H1 (cell line): ENCODE data around the gene ASRGL1. TPM values are rescaled to one million over a fixed set of nuclear protein-coding genes. Genes with fewer than 3 reads are reported as not detected.

ENCODE experiments used
- BCL11A ChIP-seq, 2 experiments: IDR thresholded peaks; one replicate each; pipeline ENCODE4 v1.6.1; 2011; ENCODE audit warnings: low read depth in 2 of 2, low read length in 2 of 2, mild to moderate bottlenecking in 2 of 2
- CHD7 ChIP-seq: fragments of 300-600 bp; sonication (generic); IDR thresholded peaks from 2 replicates; pipeline ENCODE4 v1.7.1; 2012; ENCODE audit warnings: low read length, moderate library complexity, mild to moderate bottlenecking, inconsistent platforms; ENCODE audit not compliant: insufficient replicate concordance
- FOSL1 ChIP-seq: IDR thresholded peaks from 2 replicates; pipeline ENCODE4 v1.6.1; 2011; ENCODE audit warnings: mild to moderate bottlenecking, low read depth, low read length, moderate library complexity; ENCODE audit not compliant: insufficient read depth
- POLR2AphosphoS5 ChIP-seq: IDR thresholded peaks from 2 replicates; pipeline ENCODE4 v1.6.1; 2011; ENCODE audit warnings: low read depth, low read length
- SAP30 ChIP-seq: fragments of 300-600 bp; sonication (generic); IDR thresholded peaks from 2 replicates; pipeline ENCODE4 v1.7.1; 2012; ENCODE audit warnings: low read length, moderate library complexity, mild to moderate bottlenecking, inconsistent platforms; ENCODE audit not compliant: insufficient read depth, insufficient replicate concordance
- SIN3A ChIP-seq, 2 experiments: IDR thresholded peaks in 1 of 2; conservative IDR thresholded peaks in 1 of 2; 2 replicates each; pipeline ENCODE4 v1.6.1; 2011 to 2012; ENCODE audit warnings: low read length in 2 of 2, improper control_type of control experiment in 1 of 2, low read depth in 1 of 2, mild to moderate bottlenecking in 1 of 2
- SP1 ChIP-seq: IDR thresholded peaks from 2 replicates; pipeline ENCODE4 v1.6.1; 2011; ENCODE audit warnings: low read depth, low read length
- polyA plus RNA-seq, 7 experiments: library from polyadenylated mRNA; depleted of rRNA in 3 of 7; stranded (reverse) in 5 of 7; unstranded in 2 of 7; fragments of >200 nt in 5 of 7; fragments of 200-250 nt in 2 of 7; gene quantifications; 1 replicate in 5 of 7; 2 replicates in 1 of 7; 4 replicates in 1 of 7; pipeline versions ENCODE4 v1.2.1 to v1.2.3, GENCODE V29; 2011 to 2013; ENCODE audit warnings: missing spikeins in 2 of 7, mixed read lengths in 2 of 7
- total RNA-seq: library from RNA; stranded (reverse); fragmentation: NEBNext Ultra II Directional; extraction: Animal tissue kit (Norgen Biotek cat#: 25700); gene quantifications from 2 replicates; pipeline ENCODE4 v1.2.1, GENCODE V29; 2021
- TF ChIP-seq, protein P1 (sequence below): IDR thresholded peaks from 2 replicates; pipeline ENCODE4 v1.6.1; 2012; ENCODE audit warnings: inconsistent platforms

Gene ASRGL1
- total and polyA plus RNA-seq, 2 of the 8 experiments (the other 6 are each of a cell fraction or from before 2014, with no cell fraction given) = 19.9 to 23.5 TPM

- TF ChIP-seq CHD7 (no peak), SP1 (no peak), FOSL1 (no peak), BCL11A (IDR thresholded peaks at IDR 0.05; ENCODE audit: low read depth in 2 of 2, low read length in 2 of 2) (no peak), SAP30 (no peak), POLR2AphosphoS5 (no peak), SIN3A (conservative IDR thresholded peaks at IDR 0.05 in 1 of 2, IDR thresholded peaks at IDR 0.05 in 1 of 2; ENCODE audit: low read depth in 1 of 2, low read length in 2 of 2) (no peak)
- TF ChIP-seq, protein P1, sequence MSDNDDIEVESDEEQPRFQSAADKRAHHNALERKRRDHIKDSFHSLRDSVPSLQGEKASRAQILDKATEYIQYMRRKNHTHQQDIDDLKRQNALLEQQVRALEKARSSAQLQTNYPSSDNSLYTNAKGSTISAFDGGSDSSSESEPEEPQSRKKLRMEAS = no peak
- TF ChIP-seq, all 59 proteins: peak for 0
Observed at GRCh38 chr11:62432695-62433094, 95.4 kb downstream of the ASRGL1 start (continued).
